Activated CD8-positive, alpha-beta T cell treated with anti-CD3 and anti-CD28 coated beads for 36 hours (primary cell): ENCODE results near the gene SDSL. TPM values are rescaled to one million over a fixed set of nuclear protein-coding genes. Genes with fewer than 3 reads are reported as not detected.

Source experiments
- ATAC-seq: fragments of 200-7000 bp; cut with Tn5 transposase; one replicate; pipeline ENCODE4 v1.10.0; 2021; ENCODE audit warnings: mild to moderate bottlenecking, moderate library complexity
- CTCF ChIA-PET: fragments of 350-600 bp; sonication (Branson Sonifier 250); formaldehyde crosslinking; loops from one replicate; lab custom pipeline; 2021; ENCODE audit warnings: antibody characterized with exemption; lab: Charles Lee
- POLR2A ChIA-PET: fragments of 350-600 bp; sonication (Branson Sonifier 250); formaldehyde crosslinking; loops from one replicate; lab custom pipeline; 2021; ENCODE audit warnings: antibody characterized with exemption; lab: Charles Lee
- DNase-seq: peaks from one replicate; pipeline ENCODE4 v3.0.0-alpha.2; 2020
- H3K27ac Mint-ChIP-seq: one replicate; pipeline ENCODE4 v1.8.0; 2021; ENCODE audit warnings: mild to moderate bottlenecking, mixed read lengths
- H3K27me3 Mint-ChIP-seq: one replicate; pipeline ENCODE4 v1.8.0; 2021; ENCODE audit warnings: mixed read lengths
- H3K36me3 Mint-ChIP-seq: one replicate; pipeline ENCODE4 v1.8.0; 2021; ENCODE audit warnings: low read depth, mixed read lengths
- H3K4me1 Mint-ChIP-seq: one replicate; pipeline ENCODE4 v1.8.0; 2021; ENCODE audit warnings: low read depth, mixed read lengths
- H3K4me3 Mint-ChIP-seq: one replicate; pipeline ENCODE4 v1.8.0; 2021; ENCODE audit warnings: mild to moderate bottlenecking, moderate library complexity, mixed read lengths
- H3K9me3 Mint-ChIP-seq: one replicate; pipeline ENCODE4 v1.8.0; 2021; ENCODE audit warnings: mixed read lengths
- intact Hi-C: fragments of 100-400 bp; cut with micrococcal nuclease; formaldehyde crosslinking; loops from one replicate; pipeline ENCODE4 v1.10.0; 2022
- total RNA-seq, 2 experiments: library from RNA; stranded (reverse); gene quantifications; one replicate each; pipeline ENCODE4 v1.2.3, GENCODE V29; 2021
- TF ChIP-seq, protein P1 (sequence below): fragments of 200-600 bp; IDR thresholded peaks from one replicate; pipeline ENCODE4 v1.8.0; 2022; ENCODE audit warnings: antibody characterized with exemption, mild to moderate bottlenecking

The SDSL gene
- total RNA-seq, 2 experiments from 2014 or later: not detected

DNA sequence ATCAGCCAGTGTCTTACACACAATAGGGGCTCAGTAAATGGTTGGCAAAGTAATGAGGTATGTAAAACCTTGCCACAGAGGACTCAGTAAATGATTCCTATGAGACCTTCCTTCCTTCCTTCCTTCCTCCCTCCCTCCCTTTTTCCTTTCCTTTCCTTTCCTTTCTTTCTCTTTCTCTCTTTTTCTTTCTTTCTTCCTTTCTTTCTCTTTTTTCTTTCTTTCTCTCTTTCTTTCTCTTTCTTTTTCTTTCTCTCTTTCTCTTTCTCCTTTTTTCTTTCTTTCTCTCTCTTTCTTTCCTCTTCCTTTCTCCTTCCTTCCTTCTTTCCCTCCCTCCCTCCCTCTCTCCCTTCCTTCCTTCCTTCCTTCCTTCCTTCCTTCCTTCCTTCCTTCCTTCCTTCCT is 26.0 kb upstream of the SDSL start:
- ATAC-seq (no peak), DNase-seq (no peak)
- peaks cover 2% of the 10 kb centered on the region for H3K27me3 Mint-ChIP-seq
- no peaks in the 10 kb centered on the region for H3K4me1 Mint-ChIP-seq
- TF ChIP-seq, protein P1, sequence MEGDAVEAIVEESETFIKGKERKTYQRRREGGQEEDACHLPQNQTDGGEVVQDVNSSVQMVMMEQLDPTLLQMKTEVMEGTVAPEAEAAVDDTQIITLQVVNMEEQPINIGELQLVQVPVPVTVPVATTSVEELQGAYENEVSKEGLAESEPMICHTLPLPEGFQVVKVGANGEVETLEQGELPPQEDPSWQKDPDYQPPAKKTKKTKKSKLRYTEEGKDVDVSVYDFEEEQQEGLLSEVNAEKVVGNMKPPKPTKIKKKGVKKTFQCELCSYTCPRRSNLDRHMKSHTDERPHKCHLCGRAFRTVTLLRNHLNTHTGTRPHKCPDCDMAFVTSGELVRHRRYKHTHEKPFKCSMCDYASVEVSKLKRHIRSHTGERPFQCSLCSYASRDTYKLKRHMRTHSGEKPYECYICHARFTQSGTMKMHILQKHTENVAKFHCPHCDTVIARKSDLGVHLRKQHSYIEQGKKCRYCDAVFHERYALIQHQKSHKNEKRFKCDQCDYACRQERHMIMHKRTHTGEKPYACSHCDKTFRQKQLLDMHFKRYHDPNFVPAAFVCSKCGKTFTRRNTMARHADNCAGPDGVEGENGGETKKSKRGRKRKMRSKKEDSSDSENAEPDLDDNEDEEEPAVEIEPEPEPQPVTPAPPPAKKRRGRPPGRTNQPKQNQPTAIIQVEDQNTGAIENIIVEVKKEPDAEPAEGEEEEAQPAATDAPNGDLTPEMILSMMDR: no peak
- H3K27ac Mint-ChIP-seq: no peak overlapping the region
- intact Hi-C loops: no loop called here
- no peaks in the 10 kb centered on the region for H3K36me3 Mint-ChIP-seq
- ChIA-PET CTCF (no interaction called here), POLR2A (no interaction called here)
- H3K9me3 Mint-ChIP-seq: no peaks in the 10 kb centered on the region
- no peak overlapping the region for H3K4me3 Mint-ChIP-seq

DNA sequence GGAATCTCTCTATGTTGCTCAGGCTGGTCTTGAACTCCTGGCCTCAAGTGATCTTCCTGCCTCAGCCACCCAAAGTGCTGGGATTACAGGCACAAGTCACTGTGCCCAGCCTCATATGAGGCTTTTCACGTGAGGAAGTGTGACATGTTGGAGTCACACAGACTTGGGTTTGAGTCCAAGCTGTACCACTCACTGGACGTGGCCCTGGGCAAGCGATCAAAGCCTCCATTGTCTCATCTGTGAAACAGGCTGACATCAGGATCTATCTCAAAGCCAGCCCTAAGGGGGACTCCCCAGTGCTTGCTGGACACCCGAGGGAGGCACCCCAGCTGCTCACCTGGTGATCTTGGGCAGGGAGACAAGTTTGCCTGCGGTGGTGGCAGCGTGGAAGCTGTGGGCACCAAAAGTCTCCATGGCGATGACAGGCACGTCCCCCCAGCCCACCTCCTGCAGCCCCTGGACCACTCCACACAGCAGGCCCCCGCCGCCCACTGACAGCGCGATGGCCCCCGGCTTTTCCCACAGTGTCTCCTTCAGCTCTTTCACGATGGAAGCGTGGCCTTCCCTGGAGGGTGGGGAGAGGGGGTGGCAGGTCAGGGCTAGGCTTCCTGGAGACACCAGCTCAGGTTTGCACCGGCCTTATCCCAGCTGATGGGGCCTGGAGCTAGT is 25.2 kb upstream of the SDSL start:
- CTCF ChIA-PET: no interaction called here
- Mint-ChIP-seq H3K27ac (no peak overlapping the region), H3K36me3 (no peaks in the 10 kb centered on the region), H3K4me3 (no peak overlapping the region), H3K4me1 (no peaks in the 10 kb centered on the region), H3K9me3 (no peaks in the 10 kb centered on the region), H3K27me3 (peaks cover 3% of the 10 kb centered on the region)
- intact Hi-C loops: no loop called here
- TF ChIP-seq, protein P1: no peak
- POLR2A ChIA-PET: no interaction called here
- ATAC-seq (no peak), DNase-seq (no peak)

DNA sequence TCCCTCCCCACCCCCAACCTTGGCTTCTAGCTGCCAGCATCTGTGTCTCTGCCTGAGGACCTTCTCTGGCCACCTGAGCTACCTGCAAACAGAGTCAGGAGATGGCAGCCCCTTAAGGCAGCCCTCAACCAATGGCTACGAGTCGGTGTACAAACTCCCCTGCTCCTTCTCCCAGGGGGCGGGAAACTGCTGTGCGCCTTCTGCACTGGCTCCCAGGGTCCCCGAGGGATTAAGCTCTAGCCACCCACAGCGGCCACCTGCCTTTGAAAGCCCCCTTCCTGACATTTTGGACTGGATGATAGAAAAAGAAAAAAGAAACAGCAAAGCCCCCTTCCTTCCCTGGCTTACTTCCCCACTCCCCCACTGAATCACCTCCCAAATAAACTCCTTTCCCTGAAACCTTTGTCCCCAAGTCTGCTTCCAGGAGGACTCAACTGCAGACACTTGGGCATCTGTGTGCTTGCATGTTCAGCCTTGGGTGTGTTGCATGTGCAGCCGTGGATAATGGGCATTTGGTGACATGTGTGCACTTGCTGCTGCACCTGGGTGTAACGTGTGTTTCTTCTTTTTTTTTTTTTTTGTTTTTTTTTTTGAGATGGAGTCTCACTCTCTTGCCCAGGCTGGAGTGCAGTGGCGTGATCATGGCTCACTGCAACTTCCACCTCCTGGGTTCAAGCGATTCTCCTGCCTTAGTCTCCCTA is 24.5 kb upstream of the SDSL start:
- no peak overlapping the region for H3K4me3 Mint-ChIP-seq
- no peaks in the 10 kb centered on the region for H3K4me1 Mint-ChIP-seq
- H3K9me3 Mint-ChIP-seq: no peaks in the 10 kb centered on the region
- intact Hi-C loops: no loop called here
- TF ChIP-seq, protein P1: no peak
- no peaks in the 10 kb centered on the region for H3K36me3 Mint-ChIP-seq
- H3K27ac Mint-ChIP-seq: no peak overlapping the region
- ATAC-seq (no peak), DNase-seq (no peak)
- POLR2A ChIA-PET: no interaction called here
- CTCF ChIA-PET: no interaction called here
- H3K27me3 Mint-ChIP-seq: peaks cover 3% of the 10 kb centered on the region

DNA sequence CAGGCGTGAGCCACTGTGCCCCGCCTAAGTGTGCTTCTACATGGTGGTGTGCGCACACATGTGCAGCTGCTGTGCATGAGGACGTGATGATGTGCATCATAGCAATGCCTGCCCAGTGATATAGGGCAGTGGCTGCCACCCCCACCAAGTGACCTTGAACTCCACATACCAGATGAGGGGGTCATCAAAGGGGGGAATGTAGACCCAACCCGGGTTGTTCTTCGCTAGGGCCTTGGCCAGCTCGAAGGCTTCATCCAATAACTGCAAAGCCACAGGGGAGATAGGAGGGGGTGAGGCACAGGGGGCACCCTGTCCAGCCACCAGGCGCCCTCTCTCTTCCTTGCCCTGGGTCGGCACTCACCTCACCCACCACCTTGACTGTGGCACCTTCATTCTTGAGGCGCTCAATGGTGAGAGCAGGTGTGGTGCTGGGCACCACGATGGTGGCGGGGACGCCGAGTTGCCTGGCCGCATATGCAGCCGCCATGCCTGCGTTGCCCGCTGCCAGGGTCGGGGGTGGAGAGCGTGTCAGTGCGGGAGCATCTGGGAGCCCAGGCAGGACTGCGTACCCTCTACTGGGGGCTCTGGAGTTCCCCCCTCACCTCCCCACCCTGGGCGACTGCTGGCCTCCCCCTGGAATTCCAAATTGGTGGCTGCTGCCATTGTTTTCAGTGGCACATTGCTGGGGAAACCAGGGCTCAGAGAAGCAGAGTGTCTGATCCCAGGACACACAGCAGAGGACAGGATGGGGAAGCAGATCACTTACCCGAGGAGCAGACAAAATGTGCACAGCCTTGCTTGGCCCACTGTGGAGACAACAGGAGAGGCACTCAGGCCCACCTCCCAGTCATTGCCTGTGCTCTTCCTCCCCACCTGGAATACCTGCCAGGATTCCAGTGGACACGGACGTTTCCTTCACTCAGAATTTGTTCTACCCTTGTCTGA is 23.6 kb upstream of the SDSL start:
- no peaks in the 10 kb centered on the region for H3K4me1 Mint-ChIP-seq
- H3K27ac Mint-ChIP-seq: no peak overlapping the region
- TF ChIP-seq, protein P1: no peak
- DNase-seq: no peak
- ChIA-PET CTCF (no interaction called here), POLR2A (no interaction called here)
- H3K36me3 Mint-ChIP-seq: no peaks in the 10 kb centered on the region
- no peak for ATAC-seq
- peaks cover 5% of the 10 kb centered on the region for H3K27me3 Mint-ChIP-seq
- H3K9me3 Mint-ChIP-seq: no peaks in the 10 kb centered on the region
- no peak overlapping the region for H3K4me3 Mint-ChIP-seq
- intact Hi-C loops: no loop called here
